ENCODE measurements around the gene MAN2B2.
A peak's percentile ranks its signal among the peaks of the same experiment; 100 is the strongest.
"Not testable (repeated sequence)": the region's sequence is repeated elsewhere in the genome, so short reads cannot be mapped to it uniquely, and the experiment has no call there.

MAN2B2 gene

GRCh38 chr4:6640292-6641163 is 65.5 kb downstream of the MAN2B2 start, which contains the start of gene MRFAP1:
TSS of gene MRFAP1 (plus strand) at chr4:6640685. CDS start at chr4:6640863, 178 bp downstream.
- peak; percentile 87 to 89 for DNase-seq (ENCODE audit: low read depth in 2 of 2, low spot score in 1 of 2)

GRCh38 chr4:6641164-6641970 is 66.4 kb downstream of the MAN2B2 start:
- peak in 1 of 2 donors; percentile 7 for DNase-seq (ENCODE audit: low read depth in 2 of 2, low spot score in 1 of 2)

- no peak for DNase-seq (ENCODE audit: low read depth in 2 of 2, low spot score in 1 of 2)
Measured at GRCh38 chr4:6641971-6642320, 67.0 kb downstream of the MAN2B2 start.

GRCh38 chr4:6643141-6643847 is 68.3 kb downstream of the MAN2B2 start:
- DNase-seq (ENCODE audit: low read depth in 2 of 2, low spot score in 1 of 2), result no peak

- DNase-seq (ENCODE audit: low read depth in 2 of 2, low spot score in 1 of 2), result no peak
Measured at GRCh38 chr4:6644792-6645530, 70.0 kb downstream of the MAN2B2 start.

- DNase-seq (ENCODE audit: low read depth in 2 of 2, low spot score in 1 of 2), result no peak
Measured at GRCh38 chr4:6647169-6647568, 72.2 kb downstream of the MAN2B2 start.

GRCh38 chr4:6647582-6648230 is 72.7 kb downstream of the MAN2B2 start:
- DNase-seq (ENCODE audit: low read depth in 2 of 2, low spot score in 1 of 2), result no peak

GRCh38 chr4:6649216-6649615 is 74.2 kb downstream of the MAN2B2 start:
- DNase-seq (ENCODE audit: low read depth in 2 of 2, low spot score in 1 of 2), result no peak

GRCh38 chr4:6654211-6654610 is 79.2 kb downstream of the MAN2B2 start:
- DNase-seq (ENCODE audit: low read depth in 2 of 2, low spot score in 1 of 2), result not testable (repeated sequence)

- not testable (repeated sequence) for DNase-seq (ENCODE audit: low read depth in 2 of 2, low spot score in 1 of 2)
Measured at GRCh38 chr4:6655291-6655690, 80.3 kb downstream of the MAN2B2 start.

- no peak for DNase-seq (ENCODE audit: low read depth in 2 of 2, low spot score in 1 of 2)
Measured at GRCh38 chr4:6655924-6656323, 80.9 kb downstream of the MAN2B2 start.

GRCh38 chr4:6657242-6658208 is 82.5 kb downstream of the MAN2B2 start:
- DNase-seq (ENCODE audit: low read depth in 2 of 2, low spot score in 1 of 2), result no peak

GRCh38 chr4:6658209-6658595 is 83.2 kb downstream of the MAN2B2 start:
- DNase-seq (ENCODE audit: low read depth in 2 of 2, low spot score in 1 of 2), result no peak

- DNase-seq (ENCODE audit: low read depth in 2 of 2, low spot score in 1 of 2), result peak; percentile 14 to 30
Measured at GRCh38 chr4:6658597-6659075, 83.6 kb downstream of the MAN2B2 start.

- DNase-seq (ENCODE audit: low read depth in 2 of 2, low spot score in 1 of 2), result no peak
Measured at GRCh38 chr4:6659897-6660296, 84.9 kb downstream of the MAN2B2 start.

- DNase-seq (ENCODE audit: low read depth in 2 of 2, low spot score in 1 of 2), result no peak
Measured at GRCh38 chr4:6660430-6660829, 85.4 kb downstream of the MAN2B2 start.

- DNase-seq (ENCODE audit: low read depth in 2 of 2, low spot score in 1 of 2), result no peak
Measured at GRCh38 chr4:6662591-6662990, 87.6 kb downstream of the MAN2B2 start.

GRCh38 chr4:6663596-6664393 is 88.8 kb downstream of the MAN2B2 start:
- DNase-seq (ENCODE audit: low read depth in 2 of 2, low spot score in 1 of 2), result no peak

Measured in stimulated activated CD8-positive, alpha-beta memory T cell treated with anti-CD3 and anti-CD28 coated beads, Interleukin-4, amount 100 ng/mL, for 4 hours (primary cell).